Measurements from ENCODE around the gene PNMA6F. TPM values are rescaled to one million over a fixed set of nuclear protein-coding genes. Genes with fewer than 3 reads are reported as not detected.
"Not testable (repeated sequence)": the region's sequence is repeated elsewhere in the genome, so short reads cannot be mapped to it uniquely, and the experiment has no call there.

The PNMA6F gene
- polyA plus RNA-seq, 1 donor: not detected

DNA sequence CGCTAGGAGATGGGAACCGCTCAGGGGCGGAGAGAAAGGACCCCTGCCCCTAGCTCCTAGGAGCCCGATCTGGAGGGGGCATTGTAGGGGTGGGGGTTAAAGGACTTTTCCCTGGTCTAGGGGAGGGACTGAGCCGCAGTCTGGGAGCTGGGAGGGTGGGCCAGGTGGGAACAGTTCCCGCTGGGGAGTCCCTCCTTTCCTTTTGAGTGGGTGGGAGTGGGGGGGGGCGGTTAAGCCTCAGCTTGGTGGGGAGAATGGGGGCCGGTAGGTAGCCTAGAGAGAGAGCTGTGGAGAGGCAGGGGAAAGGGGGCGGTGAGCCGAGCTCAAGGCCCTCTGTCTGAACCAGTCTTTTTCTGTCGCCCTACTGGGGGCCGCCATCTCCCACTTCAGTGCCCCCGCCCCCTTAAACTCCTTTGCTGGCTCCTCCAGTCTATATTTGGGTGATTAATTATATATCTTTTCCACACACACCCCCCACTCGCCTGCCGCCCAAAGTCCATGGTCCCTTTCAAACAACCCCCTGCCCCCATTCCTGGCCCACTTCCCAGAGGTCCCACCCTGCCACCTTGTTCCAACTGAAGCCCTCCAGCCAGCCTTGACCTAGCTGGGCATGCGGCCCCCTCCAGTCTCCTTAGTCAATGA is 13.2 kb upstream of the PNMA6F start:
- no peak for DNase-seq (ENCODE audit: low read depth)

DNA sequence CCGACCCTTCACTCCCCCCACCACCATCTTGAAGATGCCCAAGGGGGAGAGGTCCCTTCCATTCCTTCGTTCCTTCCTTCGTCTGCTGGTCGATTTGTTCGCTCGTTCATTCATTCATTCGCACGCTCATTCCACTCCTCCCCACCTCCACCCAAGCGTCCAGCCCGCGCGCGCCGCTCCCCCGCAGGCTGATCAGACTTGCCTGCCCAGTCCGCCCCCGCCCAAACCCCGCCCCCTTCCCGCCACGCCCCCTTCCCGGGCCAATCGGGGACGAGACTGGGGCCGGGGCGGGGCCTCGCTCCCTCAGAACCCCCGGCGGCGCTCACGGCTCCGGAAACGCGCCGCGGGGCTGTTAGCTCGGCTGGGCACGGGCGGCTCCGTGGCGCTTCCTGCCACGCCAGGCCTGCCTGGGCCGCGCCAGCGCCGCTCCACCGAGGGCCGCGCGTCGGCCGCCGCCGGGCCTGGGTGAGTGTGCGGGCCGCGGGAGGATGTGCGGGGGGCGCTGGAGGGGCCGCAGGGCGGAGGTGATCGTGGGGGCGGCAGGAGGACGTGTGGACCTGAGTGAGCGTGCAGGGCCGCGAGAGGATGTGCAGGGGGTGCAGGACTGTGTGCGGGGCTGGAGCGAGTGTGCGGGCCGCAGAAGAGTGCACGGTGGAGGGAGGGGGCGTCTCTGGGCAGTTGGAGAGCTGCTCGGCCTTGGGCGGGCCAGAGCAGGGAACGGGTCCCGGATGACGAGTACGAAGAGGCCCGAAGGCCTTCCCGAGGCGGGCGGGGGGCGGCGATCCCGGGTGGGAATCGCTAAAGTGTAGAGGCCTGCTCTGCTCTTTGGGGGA is 12.5 kb upstream of the PNMA6F start, which contains the start of gene ZNF275:
Gene ZNF275 (plus strand): TSS at position 333 of the 833 bp plus-strand sequence. CDS start 2,527 bp downstream, outside the sequence.
- peak; percentile 26 for DNase-seq (ENCODE audit: low read depth)

DNA sequence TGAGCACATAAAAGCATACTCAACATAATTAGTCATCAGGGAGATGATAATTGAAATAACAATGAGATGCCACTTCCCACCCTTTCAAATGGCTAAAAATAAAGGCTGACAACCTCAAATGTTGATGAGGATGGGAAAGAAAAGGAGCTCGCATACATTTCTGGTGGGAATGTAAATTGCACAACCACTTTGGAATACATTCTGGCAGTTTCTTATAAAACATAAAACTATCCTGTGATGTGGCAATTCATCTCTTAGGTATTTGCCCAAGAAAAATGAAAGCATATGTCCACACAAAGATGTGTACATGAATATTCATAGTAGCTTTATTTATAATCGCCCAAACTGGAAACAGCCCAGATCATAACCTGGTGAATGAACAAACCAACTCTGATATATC is 11.7 kb upstream of the PNMA6F start:
- DNase-seq (ENCODE audit: low read depth): no peak

DNA sequence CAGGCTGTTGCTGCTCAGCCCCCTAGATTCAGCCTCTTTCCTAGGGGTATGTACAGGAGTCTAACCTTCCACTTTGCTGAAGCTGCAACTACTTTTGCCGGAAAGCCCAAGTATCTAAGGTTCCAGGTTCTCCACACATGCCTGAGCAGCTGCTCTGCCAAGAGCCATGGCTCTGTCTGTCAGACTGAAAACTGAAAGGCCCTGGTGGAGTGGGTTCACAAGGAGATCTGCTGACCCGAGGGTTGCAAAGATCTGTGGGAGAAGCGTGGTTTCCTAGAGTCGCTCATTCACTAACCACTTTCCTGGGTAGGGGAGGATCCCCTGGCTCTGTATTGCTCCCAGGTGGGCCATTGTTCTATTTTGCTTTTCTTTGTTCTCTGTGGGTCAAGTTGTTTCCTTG is 6.0 kb upstream of the PNMA6F start:
- no peak for DNase-seq (ENCODE audit: low read depth)

DNA sequence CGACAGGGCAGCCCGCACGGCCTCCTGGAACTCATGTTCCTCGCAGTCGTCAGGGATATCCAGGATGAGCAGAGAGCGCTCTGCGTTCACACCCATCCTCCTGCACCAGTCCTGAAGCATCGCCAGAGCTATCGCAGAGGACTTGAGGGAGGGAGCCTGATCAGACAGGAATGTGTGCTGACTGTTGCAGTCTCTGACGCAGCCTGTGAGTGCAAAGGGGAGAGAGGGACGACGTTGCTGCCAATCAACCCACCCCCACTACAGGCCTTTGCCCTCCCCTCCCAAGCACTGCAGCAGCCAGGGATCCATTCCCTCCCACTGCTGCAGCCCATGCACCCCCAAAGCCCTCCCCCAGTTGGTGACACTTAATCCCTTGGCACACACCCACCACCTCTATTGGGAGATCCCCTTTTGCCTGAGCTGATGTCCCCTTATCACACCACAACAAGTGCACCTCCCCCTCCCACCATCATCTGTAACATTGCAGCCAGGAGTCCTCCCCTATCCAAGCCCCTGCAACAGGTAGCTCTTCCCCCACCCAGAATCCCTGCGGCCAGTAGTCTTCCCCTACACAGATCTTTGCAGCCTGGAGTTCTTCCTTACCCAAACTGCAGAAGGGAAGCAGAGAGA is 897 bp downstream of the PNMA6F start:
- DNase-seq (ENCODE audit: low read depth): no peak

DNA sequence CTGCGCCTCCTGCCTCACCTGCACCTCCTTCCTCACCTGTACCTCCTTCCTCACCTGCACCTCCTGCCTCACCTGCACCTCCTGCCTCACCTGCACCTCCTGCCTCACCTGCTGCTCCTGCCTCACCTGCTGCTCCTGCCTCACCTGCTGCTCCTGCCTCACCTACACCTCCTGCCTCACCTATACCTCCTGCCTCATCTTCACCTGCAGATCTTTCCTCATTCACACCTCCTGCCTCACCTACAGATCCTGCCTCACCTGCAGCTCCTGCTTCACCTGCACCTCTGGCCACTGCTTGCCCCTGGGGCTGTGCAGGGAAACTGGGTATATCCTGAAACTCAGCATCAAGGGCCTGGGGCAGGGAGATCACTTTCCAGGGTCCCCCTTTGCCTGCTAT is 1.5 kb downstream of the PNMA6F start:
- DNase-seq (ENCODE audit: low read depth): not testable (repeated sequence)

DNA sequence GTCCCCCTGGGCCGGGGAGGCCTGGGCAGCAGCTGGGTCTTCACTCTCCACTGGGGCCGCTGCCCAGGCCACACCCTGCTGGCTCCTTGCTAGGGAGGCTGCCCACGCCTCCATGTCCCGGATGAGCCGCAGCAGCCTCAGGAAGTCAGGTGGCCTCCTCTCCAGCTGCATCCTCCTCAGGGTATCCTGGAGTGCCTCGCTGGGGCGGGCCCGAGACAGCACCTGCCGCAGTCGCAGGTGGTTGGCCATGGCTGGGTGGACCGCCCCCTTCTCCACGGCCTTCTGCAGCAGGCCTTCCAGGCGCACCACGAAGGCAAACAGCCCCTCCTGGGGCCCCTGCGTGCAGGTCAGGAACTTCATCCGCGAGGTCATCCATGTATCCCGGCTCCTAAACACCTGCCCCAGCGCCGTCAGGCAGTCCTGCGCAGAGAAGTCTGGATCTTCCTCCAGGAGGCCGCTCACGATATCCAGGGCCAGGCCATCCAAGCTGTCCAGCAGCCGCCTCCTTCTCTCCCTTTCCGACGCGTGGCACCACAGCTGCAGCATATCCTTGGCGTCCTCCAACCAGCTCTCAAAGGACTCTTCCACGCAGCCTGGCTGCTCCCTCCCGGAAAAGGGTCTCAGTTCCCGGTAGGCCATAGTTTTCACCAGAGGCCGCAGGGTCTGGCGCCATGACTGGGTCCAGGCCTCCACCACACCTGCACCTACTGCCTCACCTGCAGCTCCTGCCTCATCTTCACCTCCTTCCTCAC is 2.1 kb downstream of the PNMA6F start:
- no peak for DNase-seq (ENCODE audit: low read depth)

DNA sequence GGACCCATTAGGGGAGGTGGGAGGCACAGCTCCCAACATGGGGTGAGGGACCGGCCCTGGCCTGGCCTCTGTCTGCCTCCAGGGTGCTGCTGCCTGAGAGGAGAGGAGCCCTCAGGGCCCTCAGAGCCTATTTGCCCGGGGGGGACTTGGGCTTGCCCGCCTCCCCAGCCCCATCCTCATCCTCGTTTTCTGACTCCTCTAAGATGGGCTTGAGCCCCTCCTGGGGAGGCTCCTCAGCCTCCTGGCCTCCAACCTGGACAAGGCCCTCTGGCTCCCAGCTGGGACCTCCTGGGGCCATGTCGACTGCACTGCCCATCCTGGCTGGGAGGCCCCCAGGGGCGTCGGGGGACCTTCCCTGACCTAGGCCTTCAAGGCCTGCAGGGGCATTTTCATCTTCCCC is 2.8 kb downstream of the PNMA6F start:
- DNase-seq (ENCODE audit: low read depth): no peak

DNA sequence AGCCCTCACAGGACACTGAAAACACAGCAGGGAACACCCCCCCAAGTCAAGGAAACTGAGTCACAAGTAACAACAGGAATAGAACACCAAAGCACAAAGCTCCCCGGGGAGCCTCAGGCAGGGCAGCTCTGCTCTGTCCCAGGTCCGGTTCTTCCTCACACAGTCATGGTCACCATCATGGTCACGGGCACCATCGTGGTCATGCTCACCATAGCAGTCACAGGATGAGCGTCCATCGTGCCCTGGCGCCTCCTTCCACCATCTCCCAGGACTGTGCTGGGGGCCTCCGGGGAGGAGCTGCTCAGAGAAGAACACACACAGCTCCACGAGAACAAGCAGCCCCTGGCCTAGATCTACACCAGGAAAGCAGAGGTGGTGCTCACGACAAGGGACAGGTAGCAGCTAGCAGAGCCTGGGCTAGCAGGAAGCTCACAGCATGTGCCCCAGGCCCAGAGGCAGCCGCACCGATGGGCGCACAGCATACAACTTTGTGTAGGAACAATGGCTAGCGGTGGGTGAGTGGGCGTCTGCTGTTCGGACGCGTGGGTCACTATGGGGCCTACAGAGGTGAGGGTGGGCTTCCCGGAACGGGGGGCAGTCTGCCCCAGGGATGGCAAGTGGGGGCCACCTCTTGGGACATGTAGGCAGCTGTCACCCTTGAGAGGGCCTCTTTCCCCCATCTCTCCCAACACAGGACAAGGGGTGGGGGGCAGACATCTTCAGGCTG is 3.4 kb downstream of the PNMA6F start:
- DNase-seq (ENCODE audit: low read depth): no peak

DNA sequence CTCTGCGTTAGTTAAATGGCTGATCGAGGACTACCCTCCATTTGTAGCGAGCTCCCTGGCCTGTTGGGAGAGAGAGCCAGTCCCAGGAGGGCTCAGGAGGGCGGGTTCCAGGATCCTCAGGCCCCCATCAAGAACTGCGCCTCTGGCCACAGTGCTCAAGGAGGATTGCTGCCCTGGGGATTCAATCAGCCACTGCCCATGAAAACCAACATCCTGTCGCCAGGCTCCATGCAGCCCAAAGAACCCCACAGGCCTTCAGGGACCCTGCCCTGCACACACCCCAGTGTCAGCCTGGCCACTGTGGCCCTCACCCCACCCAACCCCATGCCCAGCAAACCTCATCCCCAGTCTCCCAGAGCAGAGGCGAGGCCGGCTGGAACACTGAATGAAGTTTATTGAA is 4.3 kb downstream of the PNMA6F start:
- DNase-seq (ENCODE audit: low read depth): no peak

DNA sequence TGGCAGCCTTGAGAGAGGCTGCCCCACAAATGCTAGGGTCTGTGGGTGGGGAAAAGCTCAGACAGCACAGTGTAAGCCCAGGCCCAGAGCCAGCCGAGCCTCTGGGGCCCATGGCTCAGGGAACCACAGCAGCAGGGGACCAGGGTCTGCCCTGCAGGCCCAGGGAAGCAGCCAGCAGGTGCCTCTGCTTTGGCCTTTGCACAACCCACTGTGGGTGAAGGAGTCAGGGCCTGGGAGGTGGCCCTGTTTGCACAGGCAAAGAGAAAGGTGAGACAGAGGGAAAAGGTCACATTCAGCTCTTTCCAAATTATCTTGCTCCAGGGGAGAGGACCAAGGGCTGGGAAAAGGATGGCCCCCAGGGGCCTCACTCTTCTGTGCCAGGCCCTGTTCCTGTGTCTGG is 8.7 kb downstream of the PNMA6F start:
- DNase-seq (ENCODE audit: low read depth): no peak

DNA sequence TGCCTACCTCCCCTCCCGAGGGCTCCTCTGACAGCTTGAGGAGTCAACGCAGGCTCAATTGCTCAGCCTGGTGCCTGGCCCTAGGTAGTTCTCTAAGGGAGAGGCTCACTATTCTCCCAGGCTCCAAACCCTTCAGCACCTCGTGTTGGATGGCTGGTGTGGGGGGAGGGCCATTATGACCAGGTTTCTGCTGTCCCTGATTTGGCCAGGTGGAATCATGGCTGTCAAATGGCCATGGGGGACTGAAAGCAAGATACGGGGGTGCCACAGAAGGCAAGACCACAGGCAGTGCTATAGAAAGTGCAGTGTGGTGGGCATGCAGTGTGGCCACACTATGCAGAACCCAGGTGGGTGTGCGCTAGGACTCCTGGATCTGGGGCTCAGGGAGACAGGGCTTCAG is 9.5 kb downstream of the PNMA6F start:
- DNase-seq (ENCODE audit: low read depth): no peak

DNA sequence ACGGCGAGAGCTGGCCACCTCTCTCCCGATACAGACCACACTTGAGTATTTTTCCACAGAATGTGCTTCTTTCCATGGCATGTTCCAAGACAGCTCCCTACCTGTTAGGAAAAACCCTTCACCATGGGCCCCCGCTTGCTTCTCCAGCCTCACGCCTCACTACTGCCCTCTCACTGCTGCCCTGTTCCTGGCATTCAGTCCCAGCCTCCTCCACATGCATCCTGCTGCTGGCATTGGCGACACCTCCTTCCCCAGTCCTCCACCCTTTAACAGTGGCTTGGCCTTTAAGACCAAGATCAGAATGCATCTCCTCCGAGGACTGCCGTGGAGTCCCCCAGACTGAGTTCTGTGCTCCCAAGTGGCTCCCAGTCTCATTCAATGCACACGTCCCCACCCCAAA is 10.7 kb downstream of the PNMA6F start:
- DNase-seq (ENCODE audit: low read depth): no peak

DNA sequence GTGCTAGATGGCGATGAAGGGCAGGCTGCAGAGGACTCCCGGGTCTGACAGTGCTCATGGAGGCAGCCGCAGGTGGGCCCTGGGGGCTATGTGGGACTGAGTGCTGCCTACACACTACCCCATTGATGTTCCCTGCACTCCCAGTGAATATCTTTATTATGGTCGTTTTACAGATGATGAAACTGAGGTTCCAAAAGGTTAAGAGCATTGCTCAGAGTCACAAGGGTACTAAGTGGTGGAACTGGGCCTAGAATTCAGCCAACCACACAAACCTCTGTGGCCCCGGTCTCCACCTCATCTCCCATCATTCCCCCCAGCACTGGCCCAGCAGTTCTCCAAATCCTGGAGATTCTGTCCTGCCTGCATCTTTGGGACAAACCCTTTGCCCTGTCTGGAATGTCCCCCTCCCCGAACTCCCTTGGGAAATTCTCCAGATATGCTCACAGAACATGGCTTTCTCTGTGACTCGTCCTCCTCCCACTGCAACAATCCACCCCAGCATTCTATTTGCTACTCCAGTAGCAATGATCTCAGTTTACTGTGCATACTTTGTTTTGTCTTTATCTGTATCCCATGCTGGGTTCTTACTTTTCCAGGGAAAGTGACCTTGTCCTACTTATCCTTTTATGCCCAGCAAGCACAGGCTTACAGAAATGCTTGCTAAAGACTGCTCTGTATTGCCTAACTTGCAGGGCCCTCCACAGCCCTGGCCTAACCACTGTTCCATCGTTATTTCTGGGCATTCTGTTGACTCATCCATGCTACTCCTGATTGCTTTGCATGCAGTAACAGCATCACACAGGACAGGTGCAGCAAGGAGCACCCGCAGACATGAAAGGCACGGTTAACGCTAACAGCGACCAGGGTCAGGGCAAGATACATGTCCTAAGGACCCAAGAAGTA is 14.0 kb downstream of the PNMA6F start:
- DNase-seq (ENCODE audit: low read depth): no peak

DNA sequence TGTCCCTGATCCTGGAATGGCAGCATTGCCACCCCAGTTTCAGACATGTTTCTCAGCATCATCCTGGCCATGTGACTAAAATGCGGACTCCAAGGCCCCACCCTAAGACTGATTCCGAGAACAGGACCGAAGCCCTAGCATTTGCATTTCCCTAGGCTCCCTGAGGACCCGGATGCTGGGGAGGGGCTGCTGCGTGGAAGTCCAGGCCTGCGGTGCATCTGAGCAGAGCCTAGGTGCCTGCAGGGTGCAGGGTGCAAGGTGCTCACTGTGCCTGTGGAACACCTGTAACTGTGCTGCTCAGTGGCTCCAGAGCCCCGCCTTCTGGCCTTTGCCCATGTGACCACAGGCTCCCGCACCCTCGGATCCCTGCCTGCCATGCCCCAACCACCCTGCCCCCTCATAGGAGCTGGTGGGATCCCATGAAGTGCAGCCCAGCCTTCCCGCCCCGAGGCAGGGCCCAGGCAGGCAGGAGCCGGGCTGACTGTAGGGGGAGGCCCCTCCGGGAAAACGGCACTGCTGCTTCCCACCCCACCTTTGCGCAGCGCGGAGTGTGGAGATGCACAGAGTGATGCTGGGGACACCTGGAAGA is 14.9 kb downstream of the PNMA6F start:
- no peak for DNase-seq (ENCODE audit: low read depth)

DNA sequence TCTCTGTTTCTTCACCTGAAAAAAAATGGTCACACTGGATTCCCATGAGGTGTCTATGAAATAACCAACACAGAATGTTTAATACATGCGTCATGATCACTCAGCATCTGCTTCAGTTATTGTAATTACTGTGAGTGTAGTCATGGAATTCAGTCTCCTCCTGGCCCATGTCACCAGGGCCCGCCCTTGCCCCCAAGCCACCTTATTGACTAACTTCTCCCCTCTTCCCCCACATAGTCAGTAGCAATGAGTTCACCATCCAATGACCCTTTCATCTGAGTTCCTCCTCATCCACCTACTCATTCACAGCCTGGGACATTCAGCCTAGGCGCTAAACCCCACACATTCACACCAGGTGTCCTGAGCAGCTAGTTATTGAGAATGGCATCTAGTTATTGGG is 15.6 kb downstream of the PNMA6F start:
- DNase-seq (ENCODE audit: low read depth): no peak

DNA sequence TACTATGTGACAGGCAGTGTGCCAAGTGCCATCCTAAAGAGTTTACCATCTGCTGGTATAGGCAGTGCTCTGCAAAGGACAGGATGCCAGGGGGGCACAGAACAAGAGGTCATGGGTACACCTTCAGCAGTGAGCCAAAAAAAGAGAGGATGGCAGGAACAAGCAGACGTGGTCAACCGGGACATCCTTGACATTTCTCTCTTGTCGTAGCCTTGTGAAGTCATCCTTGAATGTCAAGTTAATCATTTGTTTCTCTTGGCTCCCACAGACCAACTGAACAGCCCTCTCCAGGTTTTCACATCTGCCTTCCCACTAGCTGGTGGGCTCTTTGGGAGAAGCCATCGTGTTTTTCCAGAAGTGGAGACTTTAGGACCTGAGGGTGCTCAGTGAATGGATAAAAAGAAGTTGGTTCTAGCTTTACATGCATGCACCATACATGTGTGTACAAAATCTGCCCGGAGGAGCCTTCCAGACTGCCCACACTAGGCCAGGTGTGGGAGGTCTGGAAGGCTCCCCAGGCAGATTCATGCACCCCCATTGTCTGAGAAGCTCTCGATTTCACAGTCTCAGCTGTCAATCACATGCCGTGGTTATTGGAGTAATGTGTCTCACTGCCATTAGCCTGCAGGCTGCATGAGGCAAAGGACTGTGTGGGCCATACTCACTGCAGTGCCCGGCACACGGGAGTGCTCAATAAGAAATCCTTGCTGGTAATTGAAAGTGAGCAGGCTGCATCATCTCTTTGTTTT is 16.4 kb downstream of the PNMA6F start:
- DNase-seq (ENCODE audit: low read depth): no peak

DNA sequence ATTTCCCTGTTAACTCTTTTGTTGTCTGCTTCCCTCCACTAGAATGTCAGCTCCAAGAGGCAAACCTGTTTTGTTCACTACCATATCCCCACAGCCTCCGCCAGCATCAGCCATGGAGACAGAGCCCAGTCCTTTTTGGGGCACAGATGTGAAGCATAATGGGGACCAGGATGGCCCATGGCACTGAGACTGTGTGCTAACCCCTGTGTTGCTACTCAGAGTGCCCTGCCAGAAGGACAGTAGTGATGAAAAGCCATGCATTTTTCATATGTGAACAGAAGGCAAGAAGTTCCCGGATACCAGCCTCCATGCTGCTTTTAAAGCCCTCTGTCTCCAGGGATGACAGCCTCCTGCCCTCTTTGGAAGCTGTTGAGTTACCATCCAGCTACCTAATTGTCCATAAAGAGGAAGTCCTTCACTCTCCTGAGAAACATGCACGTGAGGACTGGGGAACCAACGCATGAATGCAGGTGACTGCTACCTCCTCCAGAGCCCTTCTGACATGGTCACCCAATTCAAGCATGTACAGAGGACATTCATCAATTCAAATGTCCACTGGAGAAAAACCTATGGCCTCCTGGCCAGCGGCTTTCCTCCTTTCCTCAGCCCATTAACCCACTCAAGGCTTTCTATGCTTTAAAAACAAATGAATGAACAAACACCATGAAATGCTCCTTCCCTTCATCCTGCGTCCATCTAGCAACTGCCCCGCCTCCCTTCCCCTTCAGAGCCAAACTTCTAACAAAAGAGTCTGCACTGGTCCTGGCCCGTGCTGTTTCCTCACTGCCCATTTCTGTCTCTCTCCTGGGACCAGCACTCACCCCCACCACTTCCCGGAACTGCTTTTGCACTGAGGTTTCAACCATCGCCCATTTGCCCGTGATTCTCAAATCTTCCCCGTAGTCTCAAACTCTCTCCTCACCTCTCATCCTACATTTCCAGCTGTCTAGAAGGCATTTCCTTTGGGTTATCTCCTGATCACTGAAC is 18.0 kb downstream of the PNMA6F start:
- no peak for DNase-seq (ENCODE audit: low read depth)
